ENCODE results near the gene SLC17A1. TPM values are rescaled to one million over a fixed set of nuclear protein-coding genes. Genes with fewer than 3 reads are reported as not detected.

The SLC17A1 gene
- polyA plus RNA-seq, 1 donor (not counting 4 experiments of a cell fraction or from before 2014, with no cell fraction given): not detected

- H3K27me3 ChIP-seq (ENCODE audit: control insufficient read depth, extremely low read depth, insufficient read depth, low read length): no peaks in the 10 kb centered on the region
- no peak overlapping the region for H3K27ac ChIP-seq (ENCODE audit: control insufficient read depth, insufficient read depth, low read length)
- H3K4me1 ChIP-seq (ENCODE audit: control insufficient read depth, extremely low read depth, insufficient read depth, low read length): no peaks in the 10 kb centered on the region
- TF ChIP-seq EZH2 (IDR thresholded peaks at IDR 0.05; ENCODE audit: low read length): no peak
- TF ChIP-seq CTCF (optimal IDR thresholded peaks at IDR 0.05 in 1 of 3, IDR thresholded peaks at IDR 0.05 in 1 of 3, conservative IDR thresholded peaks at IDR 0.05 in 1 of 3; ENCODE audit: extremely low read depth in 1 of 3, insufficient read depth in 2 of 3, low read length in 3 of 3): no peak
- no peaks in the 10 kb centered on the region for H3K36me3 ChIP-seq (ENCODE audit: control insufficient read depth in 2 of 2, extremely low read depth in 1 of 2, insufficient read depth in 2 of 2, low read length in 2 of 2)
- H2AFZ ChIP-seq (ENCODE audit: control insufficient read depth, low read length): no peak overlapping the region
- H3K79me2 ChIP-seq (ENCODE audit: control insufficient read depth, insufficient read depth, low read length): no peaks in the 10 kb centered on the region
- H3K9me1 ChIP-seq (ENCODE audit: control insufficient read depth, extremely low read depth, insufficient read depth, low read length): no peaks in the 10 kb centered on the region
- no peak for DNase-seq (ENCODE audit: low read depth, low spot score)
- H3K9ac ChIP-seq (ENCODE audit: control insufficient read depth, extremely low read depth, insufficient read depth, low read length): no peak overlapping the region
- H3K4me3 ChIP-seq (ENCODE audit: control insufficient read depth in 2 of 3, extremely low read depth in 1 of 3, insufficient read depth in 2 of 3, low read depth in 1 of 3, low read length in 3 of 3): no peak overlapping the region
- dilution Hi-C loops (cut with MboI; ENCODE audit: extremely low pct_ligation_motif_present, low sequenced_read_pairs): no loop called here
- no peaks in the 10 kb centered on the region for H4K20me1 ChIP-seq (ENCODE audit: control insufficient read depth, extremely low read depth, insufficient read depth, low read length)
- FAIRE-seq: no peak
- no peaks in the 10 kb centered on the region for H3K9me3 ChIP-seq (ENCODE audit: control insufficient read depth, low read depth, low read length)
- no peak overlapping the region for H3K4me2 ChIP-seq (ENCODE audit: control insufficient read depth, extremely low read depth, insufficient read depth, low read depth, low read length)
Measured at GRCh38 chr6:25816252-25816651, 15.6 kb downstream of the SLC17A1 start.

- Histone ChIP-seq H3K79me2 (ENCODE audit: control insufficient read depth, insufficient read depth, low read length) (no peaks in the 10 kb centered on the region), H4K20me1 (ENCODE audit: control insufficient read depth, extremely low read depth, insufficient read depth, low read length) (no peaks in the 10 kb centered on the region), H3K9me3 (ENCODE audit: control insufficient read depth, low read depth, low read length) (no peaks in the 10 kb centered on the region), H3K9me1 (ENCODE audit: control insufficient read depth, extremely low read depth, insufficient read depth, low read length) (no peaks in the 10 kb centered on the region), H3K36me3 (ENCODE audit: control insufficient read depth in 2 of 2, extremely low read depth in 1 of 2, insufficient read depth in 2 of 2, low read length in 2 of 2) (no peaks in the 10 kb centered on the region), H3K9ac (ENCODE audit: control insufficient read depth, extremely low read depth, insufficient read depth, low read length) (no peak overlapping the region), H3K27ac (ENCODE audit: control insufficient read depth, insufficient read depth, low read length) (no peak overlapping the region), H3K4me1 (ENCODE audit: control insufficient read depth, extremely low read depth, insufficient read depth, low read length) (no peaks in the 10 kb centered on the region), H3K4me3 (ENCODE audit: control insufficient read depth in 2 of 3, extremely low read depth in 1 of 3, insufficient read depth in 2 of 3, low read depth in 1 of 3, low read length in 3 of 3) (no peak overlapping the region), H3K4me2 (ENCODE audit: control insufficient read depth, extremely low read depth, insufficient read depth, low read depth, low read length) (no peak overlapping the region), H2AFZ (ENCODE audit: control insufficient read depth, low read length) (no peak overlapping the region), H3K27me3 (ENCODE audit: control insufficient read depth, extremely low read depth, insufficient read depth, low read length) (no peaks in the 10 kb centered on the region)
- no peak for TF ChIP-seq CTCF (optimal IDR thresholded peaks at IDR 0.05 in 1 of 3, IDR thresholded peaks at IDR 0.05 in 1 of 3, conservative IDR thresholded peaks at IDR 0.05 in 1 of 3; ENCODE audit: extremely low read depth in 1 of 3, insufficient read depth in 2 of 3, low read length in 3 of 3)
- no peak for TF ChIP-seq EZH2 (IDR thresholded peaks at IDR 0.05; ENCODE audit: low read length)
- DNase-seq (ENCODE audit: low read depth, low spot score) (no peak), FAIRE-seq (no peak)
- dilution Hi-C loops (cut with MboI; ENCODE audit: extremely low pct_ligation_motif_present, low sequenced_read_pairs): no loop called here
Measured at GRCh38 chr6:25815194-25815593, 16.7 kb downstream of the SLC17A1 start.

All from keratinocyte (primary cell).